ENCODE results near the gene GPATCH2L.

The GPATCH2L gene

GRCh38 chr14:76201162-76201561, 49.4 kb downstream of the GPATCH2L start:
- peak; percentile 94 for DNase-seq

- peak; percentile 95 for DNase-seq
Observed at GRCh38 chr14:76203086-76204001, 51.6 kb downstream of the GPATCH2L start.

- DNase-seq = no peak
Observed at GRCh38 chr14:76204461-76205230, 52.9 kb downstream of the GPATCH2L start.

- DNase-seq = no peak
Observed at GRCh38 chr14:76205708-76206107, 54.0 kb downstream of the GPATCH2L start.

- DNase-seq = no peak
Observed at GRCh38 chr14:76208340-76208739, 56.6 kb downstream of the GPATCH2L start.

- no peak for DNase-seq
Observed at GRCh38 chr14:76212242-76212641, 60.5 kb downstream of the GPATCH2L start.

- no peak for DNase-seq
Observed at GRCh38 chr14:76217179-76217578, 65.5 kb downstream of the GPATCH2L start.

GRCh38 chr14:76218662-76219061, 66.9 kb downstream of the GPATCH2L start:
- DNase-seq = no peak

- DNase-seq = peak; percentile 8
Observed at GRCh38 chr14:76219873-76220272, 68.2 kb downstream of the GPATCH2L start.

- DNase-seq = peak; percentile 81
Observed at GRCh38 chr14:76227450-76228050, 75.8 kb downstream of the GPATCH2L start.

- no peak for DNase-seq
Observed at GRCh38 chr14:76228138-76228537, 76.4 kb downstream of the GPATCH2L start.

GRCh38 chr14:76232800-76233199, 81.1 kb downstream of the GPATCH2L start:
- no peak for DNase-seq

- no peak for DNase-seq
Observed at GRCh38 chr14:76235628-76236027, 83.9 kb downstream of the GPATCH2L start.

GRCh38 chr14:76236172-76237130, 84.7 kb downstream of the GPATCH2L start:
- no peak for DNase-seq

- no peak for DNase-seq
Observed at GRCh38 chr14:76237349-76237990, 85.7 kb downstream of the GPATCH2L start.

GRCh38 chr14:76245097-76245496, 93.4 kb downstream of the GPATCH2L start:
- DNase-seq = no peak

GRCh38 chr14:76250302-76250701, 98.6 kb downstream of the GPATCH2L start:
- no peak for DNase-seq

GRCh38 chr14:76252471-76252870, 100.7 kb downstream of the GPATCH2L start:
- no peak for DNase-seq

GRCh38 chr14:76253111-76253510, 101.4 kb downstream of the GPATCH2L start:
- DNase-seq = no peak

GRCh38 chr14:76256545-76256944, 104.8 kb downstream of the GPATCH2L start:
- DNase-seq = no peak

GRCh38 chr14:76257111-76257803, 105.5 kb downstream of the GPATCH2L start:
- DNase-seq = no peak

Data from HCEC 1CT (cell line).